K562 (cell line): ENCODE results near the gene EEFSEC. TPM values are rescaled to one million over a fixed set of nuclear protein-coding genes. Genes with fewer than 3 reads are reported as not detected.

Source experiments
- ATAC-seq: fragments of 200-7000 bp; cut with Tn5 transposase; 3 replicates; pipeline ENCODE4 v1.9.1; 2020; ENCODE audit warnings: moderate library complexity
- BruUV-seq: library from RNA; stranded (reverse); fragments of 400-500 nt; replicated peaks from 2 replicates; lab custom pipeline; 2021; lab: Mats Ljungman, UMichigan
- CTCF ChIA-PET: fragments of 300-600 bp; formaldehyde crosslinking; extraction: SDS; loops from one replicate; lab custom pipeline; 2021; ENCODE audit warnings: low intra/inter-chr PET ratio; lab: Yijun Ruan, JAX
- POLR2A ChIA-PET: fragments of 300-600, 350-650 bp; sonication (Branson Sonifier 250); formaldehyde crosslinking; extraction: SDS; loops from one replicate; lab custom pipeline; 2021; ENCODE audit warnings: antibody characterized with exemption, inconsistent platforms; lab: Yijun Ruan, JAX
- DNase-seq, 4 experiments: peaks; one replicate each; pipeline versions ENCODE4 v3.0.0 to v3.0.0-alpha.2; 2011 to 2018; ENCODE audit warnings: low spot score in 3 of 4, mixed read lengths in 3 of 4; ENCODE audit errors: extremely low read depth in 1 of 4
- FAIRE-seq: peaks from 2 replicates; lab custom pipeline; 2011; peaks lifted over from hg19 to GRCh38; lab: Jason Lieb, UNC
- H2AFZ ChIP-seq: 2 replicates; pipeline ENCODE4 v1.6.0; 2011; ENCODE audit warnings: low read depth, low read length, control low read depth, inconsistent platforms
- H3K27ac ChIP-seq: fragments of 200-600 bp; 3 replicates; pipeline ENCODE4 v1.8.0; 2011; ENCODE audit warnings: low read depth, mild to moderate bottlenecking, control low read depth, inconsistent platforms, low read length, moderate library complexity, mixed read lengths; ENCODE audit errors: extremely low read depth
- H3K27me3 ChIP-seq, 2 experiments: fragments of 300-600 bp in 1 of 2; 2 replicates in 1 of 2; 3 replicates in 1 of 2; pipeline versions ENCODE4 v1.6.0 to v1.8.0; 2011; ENCODE audit warnings: inconsistent platforms in 2 of 2, low read length in 2 of 2, mild to moderate bottlenecking in 1 of 2, mixed read lengths in 1 of 2, moderate library complexity in 1 of 2; ENCODE audit not compliant: control insufficient read depth in 2 of 2, insufficient read depth in 2 of 2
- H3K36me3 ChIP-seq: fragments of 300-600 bp; 3 replicates; pipeline ENCODE4 v1.8.0; 2011; ENCODE audit warnings: mild to moderate bottlenecking, low read length, inconsistent platforms; ENCODE audit not compliant: control insufficient read depth, insufficient read depth
- H3K4me1 ChIP-seq, 2 experiments: fragments of 200-600 bp in 1 of 2; replicated peaks in 1 of 2; 2 replicates in 1 of 2; 3 replicates in 1 of 2; pipeline versions ENCODE4 v1.5.1 to v1.8.0; 2011; ENCODE audit warnings: inconsistent platforms in 2 of 2, low read length in 2 of 2, mild to moderate bottlenecking in 1 of 2, mixed read lengths in 1 of 2, moderate library complexity in 1 of 2; ENCODE audit not compliant: control insufficient read depth in 2 of 2, insufficient read depth in 2 of 2
- H3K4me2 ChIP-seq: 2 replicates; pipeline ENCODE4 v1.6.1; 2011; ENCODE audit warnings: low read length, control low read depth, inconsistent platforms, mixed read lengths; ENCODE audit not compliant: insufficient read depth
- H3K4me3 ChIP-seq: fragments of 200-600 bp; sonication (generic), shearing (Covaris generic); 2 replicates; pipeline ENCODE4 v1.5.1; 2016; ENCODE audit warnings: control low read depth, inconsistent platforms
- H3K79me2 ChIP-seq: fragments of 200-600 bp; 3 replicates; pipeline ENCODE4 v1.8.0; 2011; ENCODE audit warnings: low read length, inconsistent platforms; ENCODE audit not compliant: control insufficient read depth, insufficient read depth
- H3K9ac ChIP-seq, 2 experiments: 2 replicates each; pipeline versions ENCODE4 v1.6.0 to v1.6.1; 2011; ENCODE audit warnings: low read depth in 2 of 2, low read length in 2 of 2, control low read depth in 1 of 2, inconsistent platforms in 1 of 2, mild to moderate bottlenecking in 1 of 2, mixed read lengths in 1 of 2; ENCODE audit not compliant: insufficient read depth in 1 of 2
- H3K9me1 ChIP-seq: one replicate; pipeline ENCODE4 v1.6.0; 2011; ENCODE audit warnings: inconsistent platforms, mild to moderate bottlenecking, low read length, moderate library complexity; ENCODE audit not compliant: control insufficient read depth, insufficient read depth
- H3K9me3 ChIP-seq: replicated peaks from 2 replicates; pipeline ENCODE4 v1.5.1; 2011; ENCODE audit warnings: low read depth, low read length, inconsistent platforms; ENCODE audit not compliant: control insufficient read depth, insufficient read depth
- H4K20me1 ChIP-seq: replicated peaks from 2 replicates; pipeline ENCODE4 v1.6.1; 2011; ENCODE audit warnings: low read length, inconsistent platforms, mixed read lengths; ENCODE audit not compliant: control insufficient read depth, insufficient read depth
- CBX8 ChIP-seq: fragments of 200-600 bp; sonication (generic); IDR thresholded peaks from 2 replicates; pipeline ENCODE4 v1.6.1; 2012; ENCODE audit warnings: borderline replicate concordance, mixed run types, low read depth, mild to moderate bottlenecking, moderate library complexity, mixed read lengths, low read length, control low read depth, inconsistent platforms; ENCODE audit not compliant: poor library complexity, severe bottlenecking; ENCODE audit errors: extremely low read depth
- HDAC1 ChIP-seq, 2 experiments: fragments of 450-650 bp; IDR thresholded peaks; 2 replicates each; pipeline ENCODE4 v1.6.1; 2016 to 2017; ENCODE audit warnings: inconsistent platforms in 1 of 2, mild to moderate bottlenecking in 1 of 2, moderate library complexity in 1 of 2
- MEF2A ChIP-seq: IDR thresholded peaks from 2 replicates; pipeline ENCODE4 v1.6.1; 2011; ENCODE audit warnings: low read depth, mild to moderate bottlenecking, low read length, moderate library complexity; ENCODE audit not compliant: control insufficient read depth
- MTA2 ChIP-seq: fragments of 450-650 bp; IDR thresholded peaks from 2 replicates; pipeline ENCODE4 v1.6.1; 2016; ENCODE audit warnings: low read depth
- NFE2 ChIP-seq: IDR thresholded peaks from 2 replicates; pipeline ENCODE4 v1.6.1; 2014; ENCODE audit warnings: antibody characterized with exemption, low read depth
- SREBF1 ChIP-seq: fragments of 150-350 bp; IDR thresholded peaks from 2 replicates; pipeline ENCODE4 v1.6.1; 2014; ENCODE audit warnings: antibody characterized with exemption, low read depth, low read length, borderline replicate concordance
- WGBS: fragments of 100-300 bp; shearing (Covaris generic); methylation state at CpG from one replicate; pipeline ENCODE4 v1.1.6; 2016; ENCODE audit warnings: low coverage, mixed read lengths; ENCODE audit not compliant: insufficient coverage; ENCODE audit errors: missing lambda C conversion rate; 5-methylcytosine and 5-hydroxymethylcytosine counted together
- in situ Hi-C: fragments of 300-500 bp; cut with MboI; formaldehyde crosslinking; loops from 4 replicates; pipeline ENCODE4 v1.15.0; 2018; ENCODE audit warnings: inconsistent platforms, mixed read lengths
- intact Hi-C: fragments of 100-400 bp; cut with micrococcal nuclease; formaldehyde crosslinking; loops from 2 replicates; pipeline ENCODE4 v1.14.2; 2022
- polyA plus RNA-seq, 8 experiments: library from polyadenylated mRNA; depleted of rRNA in 4 of 8; stranded (reverse) in 5 of 8; unstranded in 3 of 8; fragments of >200 nt; fragmentation: Nextera tagmentation in 2 of 8; fragmentation: Illumina TruSeq in 1 of 8; extraction: Ambion mirVana in 2 of 8; extraction: Trizol in 1 of 8; gene quantifications; 2 replicates each; pipeline versions ENCODE4 v1.2.1 to v1.2.3, GENCODE V29; 2011 to 2014; ENCODE audit warnings: inconsistent platforms in 1 of 8, missing spikeins in 1 of 8
- total RNA-seq, 7 experiments: library from RNA; depleted of rRNA in 6 of 7; stranded (reverse); fragments of >200 nt in 6 of 7; fragmentation: Illumina TruSeq in 2 of 7; extraction: Trizol in 2 of 7; gene quantifications; 2 replicates each; pipeline versions ENCODE4 v1.2.1 to v1.2.3, GENCODE V29; 2011 to 2021; ENCODE audit warnings: low replicate concordance in 1 of 7

The EEFSEC gene
- total and polyA plus RNA-seq, 9 of the 15 experiments (the other 6 are each of a cell fraction or from before 2014, with no cell fraction given): 0.35 to 11.8 (median 7.7) TPM

- no peak for TF ChIP-seq MTA2
These were observed 32.6 kb downstream of the EEFSEC start (continued) for GRCh38 chr3:128185630-128186447.

- WGBS: 71% methylated on average over 1 of the region's 1 CpG
- no TSS peak for BruUV-seq
These were observed 34.2 kb downstream of the EEFSEC start for GRCh38 chr3:128187495-128187894.

More at GRCh38 chr3:128187495-128187894, 34.2 kb downstream of the EEFSEC start:
- Histone ChIP-seq H3K9ac (no peak overlapping the region), H3K4me3 (no peak overlapping the region), H3K4me2 (no peak overlapping the region), H3K4me1 (peaks cover 0 to 2% of the 10 kb centered on the region in 2 experiments; a peak in 2 of 5 replicates), H3K36me3 (no peaks in the 10 kb centered on the region), H3K27me3 (no peaks in the 10 kb centered on the region), H3K9me1 (peaks cover 3% of the 10 kb centered on the region), H3K79me2 (peaks cover 3% of the 10 kb centered on the region; the same call in 1 of the 3 replicates), H3K9me3 (no peaks in the 10 kb centered on the region), H3K27ac (no peak overlapping the region), H4K20me1 (no peaks in the 10 kb centered on the region), H2AFZ (no peak overlapping the region)
- POLR2A ChIA-PET: no interaction called here
- intact Hi-C loops: no loop called here
- in situ Hi-C loops: no loop called here
- CTCF ChIA-PET: no interaction called here
- DNase-seq: no peak
- FAIRE-seq: no peak
- no peak for ATAC-seq
- TF ChIP-seq HDAC1 (IDR thresholded peaks at IDR 0.05): no peak
- TF ChIP-seq CBX8: no peak
- no peak for TF ChIP-seq NFE2
- TF ChIP-seq MEF2A: no peak
- TF ChIP-seq SREBF1: no peak
